Activated CD4-positive, CD25-positive, alpha-beta regulatory T cell (primary cell): ENCODE data around the gene SPAG4.

Experiments used
- DNase-seq, 4 experiments: peaks; one replicate each; lab custom pipeline; 2025; lab: John Stamatoyannopoulos, UW

SPAG4 gene

GRCh38 chr20:35600176-35600992 is 15.2 kb upstream of the SPAG4 start:
- DNase-seq, result no peak

GRCh38 chr20:35600993-35601973 is 14.3 kb upstream of the SPAG4 start:
- DNase-seq, result peak; percentile 35 to 61 (median 57)

- DNase-seq, result no peak
Measured at GRCh38 chr20:35601990-35602389, 13.6 kb upstream of the SPAG4 start.

GRCh38 chr20:35602851-35603495 is 12.7 kb upstream of the SPAG4 start:
- no peak for DNase-seq

- no peak for DNase-seq
Measured at GRCh38 chr20:35603695-35604448, 11.8 kb upstream of the SPAG4 start.

- no peak for DNase-seq
Measured at GRCh38 chr20:35604449-35604747, 11.2 kb upstream of the SPAG4 start.

GRCh38 chr20:35606127-35606526 is 9.5 kb upstream of the SPAG4 start:
- no peak for DNase-seq

- DNase-seq, result no peak
Measured at GRCh38 chr20:35607003-35607735, 8.5 kb upstream of the SPAG4 start.

- no peak for DNase-seq
Measured at GRCh38 chr20:35610833-35611427, 4.7 kb upstream of the SPAG4 start.

- DNase-seq, result no peak
Measured at GRCh38 chr20:35611482-35611881, 4.1 kb upstream of the SPAG4 start.

GRCh38 chr20:35616465-35617396 is 1.1 kb downstream of the SPAG4 start:
- peak in 2 of 4 experiments; percentile 22 for DNase-seq

GRCh38 chr20:35617397-35618262 is 2.0 kb downstream of the SPAG4 start:
- peak in 1 of 4 experiments; percentile 28 for DNase-seq

- DNase-seq, result no peak
Measured at GRCh38 chr20:35618263-35619131, 2.9 kb downstream of the SPAG4 start.

- DNase-seq, result peak; percentile 43 to 60 (median 58)
Measured at GRCh38 chr20:35619196-35620095, 3.8 kb downstream of the SPAG4 start.

GRCh38 chr20:35620818-35621559 is 5.4 kb downstream of the SPAG4 start:
- DNase-seq, result no peak

- DNase-seq, result no peak
Measured at GRCh38 chr20:35621560-35621946, 5.9 kb downstream of the SPAG4 start.
